Renal pelvis (tissue), 4 donors: ENCODE results near the gene COL23A1. TPM values are rescaled to one million over a fixed set of nuclear protein-coding genes. Genes with fewer than 3 reads are reported as not detected.
"Not testable (repeated sequence)": the region's sequence is repeated elsewhere in the genome, so short reads cannot be mapped to it uniquely, and the experiment has no call there.

Experiments used
- DNase-seq: peaks from one replicate; pipeline ENCODE4 v3.0.0-alpha.2; 2013
- polyA plus RNA-seq, 3 donors: library from polyadenylated mRNA; unstranded; fragments of 120-200 nt; gene quantifications; one replicate each; pipeline ENCODE4 v1.2.1, GENCODE V29; 2013; ENCODE audit not compliant: insufficient read length in 3 of 3

The COL23A1 gene
- polyA plus RNA-seq, 3 donors, result 6.3 to 9.0 (median 7.1) TPM

- DNase-seq, result no peak
These were observed 82.9 kb downstream of the COL23A1 start for GRCh38 chr5:178507151-178507932.

GRCh38 chr5:178505639-178506407, 84.4 kb downstream of the COL23A1 start:
- no peak for DNase-seq

DNA sequence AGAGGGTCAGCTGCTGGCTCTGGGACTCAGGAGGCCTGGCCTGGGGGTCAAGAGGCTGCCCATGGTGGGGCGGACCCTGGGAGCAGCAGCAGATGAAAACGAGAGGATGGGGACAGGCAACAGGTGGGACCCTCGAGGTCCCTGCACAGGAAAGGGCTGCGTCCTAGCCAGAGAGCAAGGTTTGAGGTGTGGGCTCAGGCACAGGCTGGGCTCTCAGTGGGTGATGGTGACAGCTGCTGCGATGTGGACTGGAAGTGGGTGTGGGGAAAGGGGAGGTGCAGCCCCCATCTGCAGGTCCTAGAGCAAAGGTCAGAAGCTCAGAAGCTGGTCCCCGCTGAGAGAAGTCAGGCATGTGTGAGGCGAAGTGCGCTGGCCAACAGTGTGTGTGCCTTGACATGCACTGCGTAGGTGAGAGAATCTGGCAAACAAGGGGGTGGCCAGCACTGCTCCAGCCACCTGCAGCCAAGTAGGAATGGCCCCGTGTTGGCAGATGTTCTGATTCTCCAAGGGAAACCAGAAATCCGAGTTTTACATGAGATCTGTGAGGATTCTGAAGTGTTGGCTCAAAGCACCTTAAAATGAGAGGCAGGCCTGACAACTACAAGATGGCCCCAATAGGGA, 85.7 kb downstream of the COL23A1 start:
- DNase-seq, result no peak

DNA sequence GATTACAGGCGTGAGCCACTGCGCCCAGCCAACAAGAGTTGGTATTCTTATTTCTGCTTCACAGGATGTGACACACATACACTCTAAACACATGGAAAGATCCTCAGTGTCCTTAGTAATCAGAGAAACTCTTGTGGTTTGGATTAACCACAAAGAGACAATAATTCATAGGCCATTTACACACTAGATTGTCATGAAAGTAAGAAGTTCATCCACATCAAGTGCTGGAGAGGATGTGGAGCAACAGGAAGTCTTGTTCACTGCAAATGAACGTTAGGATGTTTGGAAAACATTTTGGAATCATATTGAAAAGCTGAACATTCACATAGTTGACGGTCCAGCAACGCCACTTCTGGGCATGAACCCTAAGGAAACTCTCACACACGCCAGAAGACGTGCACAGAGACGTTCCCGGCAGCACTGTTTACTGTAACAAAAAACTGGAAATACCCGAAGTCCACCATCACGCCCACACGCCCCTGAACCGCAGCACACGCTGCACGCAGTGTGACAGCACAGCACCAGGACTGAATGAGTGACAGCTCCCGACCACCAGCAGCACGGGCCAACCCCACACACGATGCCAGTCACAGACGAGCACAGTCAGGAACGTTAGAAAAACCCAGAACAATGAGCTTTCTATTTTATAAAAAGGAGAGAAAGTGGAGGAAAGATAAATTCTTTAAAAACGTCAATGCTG, 87.6 kb downstream of the COL23A1 start:
- no peak for DNase-seq

GRCh38 chr5:178499352-178499751, 90.8 kb downstream of the COL23A1 start:
- no peak for DNase-seq

DNA sequence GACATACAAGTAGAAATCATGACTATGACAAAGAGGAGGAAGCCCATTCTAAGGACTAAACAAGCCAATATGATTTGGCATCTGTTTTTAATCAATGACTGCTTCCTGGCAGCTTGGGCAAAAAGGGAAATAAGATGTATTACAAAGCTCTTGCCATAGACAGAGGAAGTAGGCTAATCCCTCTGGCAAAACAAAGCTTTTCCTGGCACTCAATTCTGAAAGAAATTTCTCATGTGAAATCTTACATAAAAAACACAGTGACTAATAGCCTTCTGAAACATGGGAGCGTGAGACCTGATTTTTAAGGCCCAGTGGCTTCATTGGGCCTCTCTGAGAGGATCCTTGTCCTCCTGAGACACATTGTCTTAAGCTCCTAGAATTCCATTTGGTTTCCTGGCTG, 93.6 kb downstream of the COL23A1 start:
- no peak for DNase-seq

- no peak for DNase-seq
These were observed 94.0 kb downstream of the COL23A1 start for GRCh38 chr5:178496214-178496613.

DNA sequence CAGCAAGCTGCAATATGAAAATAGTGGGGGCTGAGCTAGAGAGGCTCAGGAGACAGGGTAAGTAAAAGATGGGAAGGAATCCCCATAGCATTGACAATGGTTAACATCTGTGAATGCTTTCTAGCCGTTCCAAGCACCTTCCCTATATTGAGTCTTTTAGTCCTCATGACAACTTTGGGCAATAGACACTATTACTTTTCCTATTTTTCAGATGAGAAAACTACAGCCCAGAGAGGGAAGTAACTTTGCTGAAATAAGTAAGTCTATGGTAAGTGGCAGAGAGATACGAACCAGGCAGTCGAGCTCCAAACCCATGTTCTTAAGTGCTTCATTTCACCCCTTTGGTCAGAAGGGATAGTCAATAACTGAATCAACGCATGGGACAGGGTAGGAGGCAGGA, 94.5 kb downstream of the COL23A1 start:
- DNase-seq, result no peak

DNA sequence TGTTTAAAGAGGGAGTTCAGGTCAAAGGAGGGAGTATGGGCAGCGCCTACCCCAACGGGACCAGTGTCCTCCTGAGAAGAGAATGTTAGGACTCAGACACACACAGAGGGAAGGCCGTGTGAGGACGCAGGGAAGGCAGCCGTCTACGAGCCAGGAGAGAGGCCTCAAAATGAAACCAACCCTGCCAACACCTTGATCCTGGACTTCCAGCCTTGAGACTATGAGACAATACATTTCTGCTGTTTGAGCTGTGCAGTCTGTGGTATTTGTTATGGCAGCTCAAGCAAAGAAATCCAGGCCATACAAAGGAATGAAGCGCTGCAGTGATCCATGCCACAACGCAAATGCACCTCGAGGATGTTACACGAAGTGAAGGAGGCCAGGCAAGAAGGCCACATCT, 97.9 kb downstream of the COL23A1 start:
- DNase-seq, result no peak

- no peak for DNase-seq
These were observed 99.1 kb downstream of the COL23A1 start for GRCh38 chr5:178490935-178491652.

DNA sequence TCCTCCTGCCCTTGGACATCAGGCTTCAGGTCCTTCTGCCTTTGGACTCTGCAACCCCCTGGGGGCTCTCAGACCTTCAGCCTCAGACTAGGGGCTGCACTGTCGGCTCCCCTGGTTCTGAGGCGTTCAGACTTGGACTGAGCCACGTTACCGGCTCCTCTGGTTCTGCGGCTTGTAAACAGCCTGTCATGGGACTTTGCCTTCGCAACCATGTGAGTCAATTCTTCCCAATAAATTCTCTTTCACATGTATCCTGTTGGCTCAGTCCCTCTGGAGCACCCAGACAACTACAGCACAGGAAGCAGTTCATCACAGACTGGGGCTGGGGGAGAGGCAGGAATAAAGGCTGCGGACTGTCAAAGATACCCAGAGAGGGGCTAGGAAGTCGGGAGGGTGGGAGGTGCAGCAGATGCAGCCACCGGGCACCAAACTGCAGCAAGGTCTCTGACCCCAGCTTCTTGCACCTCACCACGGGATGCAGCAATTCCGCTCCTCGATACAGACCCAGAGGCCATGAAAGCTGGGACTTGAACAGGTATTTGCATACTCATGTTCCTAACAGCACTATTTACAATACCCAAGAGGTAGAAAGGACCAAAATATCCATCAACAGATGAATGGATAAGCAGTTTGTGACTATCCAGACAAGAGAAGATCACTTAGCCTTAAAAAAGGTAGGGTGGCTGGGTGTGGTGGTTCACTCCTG, 100.8 kb downstream of the COL23A1 start:
- no peak for DNase-seq

GRCh38 chr5:178488696-178489095, 101.5 kb downstream of the COL23A1 start:
- DNase-seq, result no peak

- DNase-seq, result no peak
These were observed 102.1 kb downstream of the COL23A1 start for GRCh38 chr5:178487911-178488600.

GRCh38 chr5:178486878-178487512, 103.2 kb downstream of the COL23A1 start:
- not testable (repeated sequence) for DNase-seq

DNA sequence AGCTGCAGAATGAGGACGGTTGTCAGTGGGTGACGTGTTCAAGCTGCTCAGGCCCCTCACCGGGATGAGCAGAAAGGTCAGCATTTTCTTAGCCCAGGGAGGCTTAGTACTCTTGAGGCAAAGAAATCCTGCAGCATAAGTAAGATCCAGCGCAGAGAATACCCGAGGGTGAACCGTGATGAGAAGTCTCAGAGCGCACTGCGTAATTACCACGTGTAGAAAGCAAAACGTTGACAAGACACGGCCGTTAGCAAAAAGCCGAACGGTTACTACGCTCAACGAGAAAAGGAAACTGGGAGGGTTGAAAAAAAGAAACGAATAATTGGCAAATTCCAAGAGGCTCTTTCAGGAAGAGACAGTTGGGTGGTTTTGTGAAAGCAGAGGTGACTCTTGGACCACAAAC, 104.0 kb downstream of the COL23A1 start:
- no peak for DNase-seq

DNA sequence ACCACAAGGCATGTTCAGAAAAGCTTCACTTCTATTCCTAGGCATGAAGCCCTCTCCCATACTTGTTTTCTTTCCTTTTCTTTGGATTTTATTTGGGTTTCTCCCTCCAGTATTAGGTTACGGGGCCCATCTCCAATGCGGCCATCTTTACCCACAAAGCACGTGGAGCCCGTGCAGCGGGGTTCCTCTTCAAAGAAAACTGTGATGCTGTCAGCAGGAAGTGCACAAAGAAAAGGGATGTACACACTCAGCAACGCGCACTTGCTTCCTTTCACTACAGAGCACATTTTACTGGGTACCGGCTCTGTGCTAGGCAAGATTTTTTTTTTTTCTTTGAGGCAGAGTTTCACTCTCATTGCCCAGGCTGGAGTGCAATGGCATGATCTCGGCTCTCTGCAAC, 106.6 kb downstream of the COL23A1 start:
- DNase-seq, result no peak

GRCh38 chr5:178479261-178479660, 110.9 kb downstream of the COL23A1 start:
- DNase-seq, result no peak

DNA sequence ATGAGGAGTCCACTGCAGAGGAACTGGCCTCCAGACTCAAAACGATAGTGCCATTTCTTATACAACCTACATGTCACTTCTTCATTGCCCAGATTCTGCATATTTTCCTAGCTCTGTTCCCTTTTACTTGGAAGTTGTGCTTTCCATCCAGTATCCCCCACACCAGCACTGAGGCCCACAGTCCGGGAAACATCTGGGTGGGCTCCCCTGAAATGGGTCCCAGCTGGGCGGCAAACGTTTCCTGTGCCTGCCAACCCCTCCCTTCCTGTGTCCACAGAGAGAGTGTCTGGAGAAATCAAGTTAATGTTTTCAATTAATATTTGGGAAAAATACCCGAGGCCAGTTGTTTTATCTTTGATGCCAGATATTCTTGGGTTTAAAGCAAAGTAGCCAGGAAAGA, 111.8 kb downstream of the COL23A1 start:
- DNase-seq, result no peak

- DNase-seq, result no peak
These were observed 112.4 kb downstream of the COL23A1 start for GRCh38 chr5:178477802-178478201.
